Lower lobe of right lung (tissue), 2 donors: ENCODE measurements around the gene C17orf113. TPM values are rescaled to one million over a fixed set of nuclear protein-coding genes. Genes with fewer than 3 reads are reported as not detected.

Experiments
- ATAC-seq, 2 donors: fragments of 200-7000 bp; cut with Tn5 transposase; one replicate each; pipeline ENCODE4 v1.9.1; 2020 to 2022; ENCODE audit warnings: mild to moderate bottlenecking in 2 of 2, moderate library complexity in 2 of 2
- DNase-seq: peaks from one replicate; pipeline ENCODE4 v3.0.0-alpha.2; 2020
- H3K27ac ChIP-seq: fragments of 200-600 bp; one replicate; pipeline ENCODE4 v1.8.0; 2022
- H3K27me3 ChIP-seq: fragments of 200-600 bp; one replicate; pipeline ENCODE4 v1.8.0; 2022; ENCODE audit warnings: low read depth
- H3K36me3 ChIP-seq: fragments of 200-600 bp; one replicate; pipeline ENCODE4 v1.8.0; 2022; ENCODE audit warnings: mild to moderate bottlenecking
- H3K4me1 ChIP-seq: fragments of 200-600 bp; one replicate; pipeline ENCODE4 v1.8.0; 2022
- H3K4me3 ChIP-seq: fragments of 200-600 bp; one replicate; pipeline ENCODE4 v1.8.0; 2022; ENCODE audit warnings: mild to moderate bottlenecking
- H3K9me3 ChIP-seq: fragments of 200-600 bp; one replicate; pipeline ENCODE4 v1.8.0; 2022
- intact Hi-C: fragments of 100-400 bp; cut with DNase I; formaldehyde crosslinking; loops from one replicate; pipeline ENCODE4 v1.11.0; 2022
- total RNA-seq: library from RNA; stranded (reverse); fragmentation: NEBNext Ultra II Directional; extraction: Animal tissue kit (Norgen Biotek cat#: 25700); gene quantifications from one replicate; pipeline ENCODE4 v1.2.1, GENCODE V29; 2021
- TF ChIP-seq, protein P1 (sequence below): fragments of 200-600 bp; IDR thresholded peaks from one replicate; pipeline ENCODE4 v1.8.0; 2022; ENCODE audit warnings: antibody characterized with exemption, mild to moderate bottlenecking
- donor health status: DM: no; HTN: yes; CAD: no; lungs with severe emphysema.

C17orf113 gene
- total RNA-seq, 1 donor from 2014 or later: 0.89 TPM

DNA sequence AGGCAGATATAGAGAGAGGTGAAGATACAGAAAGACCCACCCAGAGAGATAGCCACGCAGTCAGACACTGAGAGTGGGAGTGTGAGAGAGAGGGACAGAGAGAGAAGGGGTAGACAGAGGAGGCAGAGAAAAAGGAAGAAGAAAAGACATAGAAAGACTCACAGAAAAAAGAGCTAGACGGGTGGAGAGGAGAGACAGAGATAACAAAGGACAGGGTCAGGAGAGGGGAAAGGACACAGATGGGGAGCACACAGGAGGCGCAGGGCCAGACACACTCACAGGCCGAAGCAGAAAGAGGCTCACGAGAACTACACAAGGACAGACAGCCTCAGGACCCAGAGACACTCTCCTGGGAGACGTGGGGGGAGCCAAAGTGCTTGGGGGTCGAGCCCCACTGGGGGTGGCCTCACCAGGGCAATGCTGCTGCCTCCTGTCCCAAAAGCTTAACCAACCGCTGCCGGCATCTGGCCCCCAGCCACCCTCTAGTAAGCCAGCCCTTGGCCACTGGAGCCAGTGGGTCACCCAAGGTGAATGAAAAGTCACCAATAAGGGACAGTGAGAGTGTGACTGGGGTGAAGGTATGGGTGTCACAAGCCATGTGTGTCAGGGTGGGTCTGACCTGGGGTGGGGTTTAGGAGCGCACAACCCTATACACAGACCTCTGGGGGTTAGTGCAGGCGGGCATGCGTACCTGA, 44.1 kb upstream of the C17orf113 start:
- Histone ChIP-seq H3K9me3 (no peaks in the 10 kb centered on the region), H3K4me3 (no peak overlapping the region), H3K27me3 (peaks cover 27% of the 10 kb centered on the region), H3K36me3 (no peaks in the 10 kb centered on the region), H3K4me1 (peaks cover 8% of the 10 kb centered on the region), H3K27ac (no peak overlapping the region)
- DNase-seq (no peak), ATAC-seq (no peak)
- intact Hi-C loops: no loop called here
- TF ChIP-seq, protein P1, sequence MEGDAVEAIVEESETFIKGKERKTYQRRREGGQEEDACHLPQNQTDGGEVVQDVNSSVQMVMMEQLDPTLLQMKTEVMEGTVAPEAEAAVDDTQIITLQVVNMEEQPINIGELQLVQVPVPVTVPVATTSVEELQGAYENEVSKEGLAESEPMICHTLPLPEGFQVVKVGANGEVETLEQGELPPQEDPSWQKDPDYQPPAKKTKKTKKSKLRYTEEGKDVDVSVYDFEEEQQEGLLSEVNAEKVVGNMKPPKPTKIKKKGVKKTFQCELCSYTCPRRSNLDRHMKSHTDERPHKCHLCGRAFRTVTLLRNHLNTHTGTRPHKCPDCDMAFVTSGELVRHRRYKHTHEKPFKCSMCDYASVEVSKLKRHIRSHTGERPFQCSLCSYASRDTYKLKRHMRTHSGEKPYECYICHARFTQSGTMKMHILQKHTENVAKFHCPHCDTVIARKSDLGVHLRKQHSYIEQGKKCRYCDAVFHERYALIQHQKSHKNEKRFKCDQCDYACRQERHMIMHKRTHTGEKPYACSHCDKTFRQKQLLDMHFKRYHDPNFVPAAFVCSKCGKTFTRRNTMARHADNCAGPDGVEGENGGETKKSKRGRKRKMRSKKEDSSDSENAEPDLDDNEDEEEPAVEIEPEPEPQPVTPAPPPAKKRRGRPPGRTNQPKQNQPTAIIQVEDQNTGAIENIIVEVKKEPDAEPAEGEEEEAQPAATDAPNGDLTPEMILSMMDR: no peak

DNA sequence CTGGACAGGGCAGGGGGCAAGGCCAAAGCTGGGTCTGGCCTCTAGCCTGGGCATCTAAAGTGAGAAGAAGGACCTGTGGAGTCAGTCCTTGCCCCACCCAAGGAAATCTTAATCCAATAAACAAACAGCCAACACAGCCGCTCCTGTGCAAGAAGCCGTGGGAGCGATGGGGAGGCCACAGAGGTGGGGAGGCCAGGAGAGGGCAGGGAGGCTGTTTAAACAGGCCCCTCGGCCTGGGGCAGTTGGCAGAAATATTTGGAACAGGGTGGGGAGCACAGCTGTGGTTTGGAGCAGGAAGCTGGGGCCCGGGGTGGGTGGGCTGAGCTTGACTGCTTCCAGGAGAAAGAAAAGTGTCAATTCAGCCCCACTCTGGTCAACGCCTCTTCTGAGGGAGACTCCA, 42.5 kb upstream of the C17orf113 start:
- intact Hi-C loops: no loop called here
- no peaks in the 10 kb centered on the region for H3K9me3 ChIP-seq

DNA sequence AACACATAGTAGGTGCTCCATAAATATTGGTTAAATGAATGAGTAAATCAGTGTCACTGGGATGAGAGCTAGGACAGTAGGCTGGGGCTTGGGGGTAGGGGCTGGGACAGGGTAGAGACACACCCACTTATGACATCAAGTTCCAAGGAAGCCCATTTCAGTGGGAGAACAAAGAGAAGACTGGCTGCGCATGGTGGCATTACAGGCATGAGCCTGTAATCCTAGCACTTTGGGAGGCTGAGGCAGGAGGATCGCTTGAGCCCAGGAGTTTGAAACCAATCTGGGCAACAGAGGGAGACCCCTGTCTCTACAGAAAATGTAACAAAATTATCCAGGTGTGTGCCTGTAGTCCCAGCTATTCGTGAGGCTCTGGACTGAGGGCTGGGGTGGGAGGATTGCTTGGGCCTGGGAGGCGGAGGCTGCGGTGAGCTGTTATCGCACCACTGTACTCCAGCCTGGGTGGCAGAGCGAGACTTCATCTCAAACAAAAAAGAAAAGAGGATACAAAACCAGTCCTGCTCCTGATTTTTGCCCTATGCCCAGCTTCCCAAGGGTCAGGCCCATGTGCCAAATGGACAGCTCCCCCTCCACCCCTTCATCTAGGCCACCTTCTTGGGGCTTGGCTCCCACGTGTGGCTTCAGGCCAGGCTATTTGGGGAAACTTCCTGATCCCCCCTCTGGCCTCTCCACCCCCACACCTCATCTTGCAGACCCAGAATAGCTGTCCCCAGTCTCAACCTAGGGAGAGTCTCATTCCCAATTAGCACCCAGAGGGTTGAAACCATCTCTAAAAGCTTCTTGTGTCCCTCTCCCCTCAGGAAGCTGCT, 40.8 kb upstream of the C17orf113 start:
- H3K36me3 ChIP-seq: no peaks in the 10 kb centered on the region
- H3K27me3 ChIP-seq: peaks cover 18% of the 10 kb centered on the region
- no peaks in the 10 kb centered on the region for H3K9me3 ChIP-seq
- ATAC-seq: no peak
- no peak overlapping the region for H3K4me3 ChIP-seq
- TF ChIP-seq, protein P1: no peak
- intact Hi-C loops: no loop called here
- H3K4me1 ChIP-seq: no peaks in the 10 kb centered on the region
- no peak for DNase-seq
- H3K27ac ChIP-seq: no peak overlapping the region

More for the DNA sequence above, 42.5 kb upstream of the C17orf113 start:
- Histone ChIP-seq H3K36me3 (no peaks in the 10 kb centered on the region), H3K27ac (no peak overlapping the region), H3K4me3 (no peak overlapping the region), H3K4me1 (peaks cover 2% of the 10 kb centered on the region), H3K27me3 (peaks cover 36% of the 10 kb centered on the region)
- ATAC-seq (no peak), DNase-seq (no peak)
- TF ChIP-seq, protein P1: no peak

DNA sequence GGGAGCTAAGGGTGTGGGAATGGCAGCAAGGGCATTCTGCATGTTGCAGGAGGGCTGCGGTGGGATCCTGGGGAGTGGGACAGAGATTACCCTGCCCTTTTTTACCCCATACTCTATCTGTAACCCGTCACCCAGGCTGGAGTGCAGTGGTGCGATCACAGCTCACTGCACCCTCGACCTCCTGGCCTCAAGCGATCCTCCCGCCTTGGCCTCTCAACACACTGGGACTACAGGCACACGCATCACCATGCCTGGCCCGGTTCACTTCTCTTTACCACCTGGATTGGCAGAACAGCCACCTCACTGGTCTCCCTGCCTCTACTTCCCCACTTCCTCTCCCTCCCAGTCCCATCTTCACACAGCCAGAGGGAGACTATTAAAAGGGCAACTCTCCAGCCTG, 38.3 kb upstream of the C17orf113 start:
- TF ChIP-seq, protein P1: no peak
- intact Hi-C loops: no loop called here
- Histone ChIP-seq H3K4me1 (no peaks in the 10 kb centered on the region), H3K27ac (no peak overlapping the region), H3K9me3 (no peaks in the 10 kb centered on the region), H3K36me3 (no peaks in the 10 kb centered on the region), H3K4me3 (no peak overlapping the region), H3K27me3 (peaks cover 14% of the 10 kb centered on the region)
- DNase-seq: no peak
- ATAC-seq: no peak

DNA sequence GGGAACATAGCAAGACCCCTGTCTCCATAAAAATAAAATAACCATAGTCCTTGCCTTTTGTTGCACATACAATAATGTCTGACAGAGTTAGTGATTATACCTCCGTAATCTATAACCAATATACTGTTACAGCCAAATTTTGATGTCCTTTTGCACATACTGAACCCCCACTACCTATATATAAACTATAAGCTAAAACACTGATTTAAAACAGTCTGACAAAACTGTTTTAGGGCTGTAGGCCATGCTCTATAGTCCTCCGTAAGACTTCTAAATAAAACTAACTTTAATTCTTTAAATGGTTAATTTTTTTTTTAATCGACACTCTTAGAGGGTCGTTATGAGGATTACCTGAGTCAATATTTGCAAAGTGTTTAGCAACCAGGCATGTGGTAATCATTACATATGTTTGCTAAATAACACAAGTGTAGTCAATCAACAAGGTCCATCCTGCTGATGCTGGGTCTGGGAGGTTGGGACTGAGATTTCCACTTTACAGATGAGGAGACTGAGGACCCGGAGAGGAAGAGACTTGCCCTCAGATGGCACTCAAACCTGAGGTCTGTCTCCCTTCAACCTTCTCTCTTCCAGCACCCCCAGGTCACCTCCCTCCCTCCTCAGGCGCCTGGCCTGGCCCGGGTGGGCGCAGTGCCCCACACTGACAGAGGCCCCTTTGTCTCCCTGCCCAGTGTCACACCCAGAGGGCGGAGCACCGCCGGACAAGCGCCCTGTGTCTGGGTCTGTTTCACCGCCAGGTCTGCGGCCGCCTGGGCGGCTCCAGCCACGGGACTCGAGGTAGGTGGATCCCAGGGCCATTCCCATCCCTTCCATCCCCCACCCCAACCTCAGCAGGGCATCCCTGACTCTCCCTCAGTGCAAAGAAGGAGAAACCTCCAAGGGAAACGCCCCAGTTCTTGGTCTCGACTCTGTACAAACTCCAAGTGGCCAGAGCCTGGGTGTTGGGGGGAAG, 37.6 kb upstream of the C17orf113 start:
- H3K27me3 ChIP-seq: peaks cover 14% of the 10 kb centered on the region

More for the DNA sequence above, 37.6 kb upstream of the C17orf113 start:
- no peaks in the 10 kb centered on the region for H3K9me3 ChIP-seq
- no peak overlapping the region for H3K4me3 ChIP-seq
- H3K4me1 ChIP-seq: no peaks in the 10 kb centered on the region
- intact Hi-C loops: no loop called here
- TF ChIP-seq, protein P1: no peak
- H3K36me3 ChIP-seq: no peaks in the 10 kb centered on the region
- ATAC-seq (peak in 1 of 2 donors; percentile 50), DNase-seq (no peak)
- H3K27ac ChIP-seq: no peak overlapping the region
